ENCODE measurements around the gene SLC35F6. TPM values are rescaled to one million over a fixed set of nuclear protein-coding genes. Genes with fewer than 3 reads are reported as not detected.

SLC35F6 gene
- total RNA-seq, 2 experiments from 2014 or later: 10.4 to 15.0 TPM

GRCh38 chr2:26739514-26739913, 24.6 kb upstream of the SLC35F6 start:
- Histone ChIP-seq H3K9me3 (ENCODE audit: low read length) (no peaks in the 10 kb centered on the region), H3K27ac (ENCODE audit: low read depth, low read length, poor library complexity, severe bottlenecking) (no peak overlapping the region), H3K4me2 (ENCODE audit: low read length) (no peak overlapping the region), H3K79me2 (ENCODE audit: insufficient read depth, low read depth, low read length) (no peaks in the 10 kb centered on the region), H2AFZ (ENCODE audit: low read length) (no peak overlapping the region), H3K9me2 (ENCODE audit: insufficient read depth, low read length) (no peaks in the 10 kb centered on the region), H3K36me3 (ENCODE audit: insufficient read depth, low read length) (no peaks in the 10 kb centered on the region), H3K4me1 (ENCODE audit: insufficient read depth, low read length, poor library complexity, severe bottlenecking) (no peaks in the 10 kb centered on the region), H3K4me3 (ENCODE audit: low read depth, low read length, poor library complexity, severe bottlenecking) (no peak overlapping the region), H4K20me1 (ENCODE audit: insufficient read depth, low read length) (no peaks in the 10 kb centered on the region)
- no peak for DNase-seq (ENCODE audit: low spot score)
- POLR2A ChIA-PET: interaction anchor here (0.5 to 0.9 kb wide), 2 partner anchors 9 to 188 kb away, joined by 3 to 4 read pairs; no protein-coding TSS in a partner anchor
- CTCF ChIA-PET (ENCODE audit: unreplicated experiment): no interaction called here
- no TSS peak for BruUV-seq (replicated peaks)
- TF ChIP-seq EZH2phosphoT487 (IDR thresholded peaks at IDR 0.05; ENCODE audit: borderline replicate concordance, low read depth, low read length) (no peak), CTCF (conservative IDR thresholded peaks at IDR 0.05; ENCODE audit: low read length) (no peak)
- intact Hi-C loops (cut with micrococcal nuclease; ENCODE audit: unreplicated experiment): no loop called here

- Histone ChIP-seq H4K20me1 (ENCODE audit: insufficient read depth, low read length) (no peaks in the 10 kb centered on the region), H3K36me3 (ENCODE audit: insufficient read depth, low read length) (no peaks in the 10 kb centered on the region), H3K4me3 (ENCODE audit: low read depth, low read length, poor library complexity, severe bottlenecking) (no peak overlapping the region), H2AFZ (ENCODE audit: low read length) (no peak overlapping the region), H3K9me3 (ENCODE audit: low read length) (no peaks in the 10 kb centered on the region), H3K27ac (ENCODE audit: low read depth, low read length, poor library complexity, severe bottlenecking) (no peak overlapping the region), H3K4me1 (ENCODE audit: insufficient read depth, low read length, poor library complexity, severe bottlenecking) (no peaks in the 10 kb centered on the region), H3K4me2 (ENCODE audit: low read length) (no peak overlapping the region), H3K79me2 (ENCODE audit: insufficient read depth, low read depth, low read length) (no peaks in the 10 kb centered on the region), H3K9me2 (ENCODE audit: insufficient read depth, low read length) (no peaks in the 10 kb centered on the region)
- BruUV-seq (replicated peaks): no TSS peak
- no peak for DNase-seq (ENCODE audit: low spot score)
- ChIA-PET POLR2A (interaction anchor here (0.9 kb wide), 1 partner anchor 10 kb away, joined by 3 read pairs; no protein-coding TSS in a partner anchor), CTCF (ENCODE audit: unreplicated experiment) (no interaction called here)
- intact Hi-C loops (cut with micrococcal nuclease; ENCODE audit: unreplicated experiment): no loop called here
- TF ChIP-seq CTCF (conservative IDR thresholded peaks at IDR 0.05; ENCODE audit: low read length) (no peak), EZH2phosphoT487 (IDR thresholded peaks at IDR 0.05; ENCODE audit: borderline replicate concordance, low read depth, low read length) (no peak)
Measured at GRCh38 chr2:26740346-26740745, 23.7 kb upstream of the SLC35F6 start.

GRCh38 chr2:26740890-26741302, 23.2 kb upstream of the SLC35F6 start:
- no peaks in the 10 kb centered on the region for H3K9me2 ChIP-seq (ENCODE audit: insufficient read depth, low read length)
- CTCF ChIA-PET (ENCODE audit: unreplicated experiment): no interaction called here
- no peaks in the 10 kb centered on the region for H4K20me1 ChIP-seq (ENCODE audit: insufficient read depth, low read length)
- H3K36me3 ChIP-seq (ENCODE audit: insufficient read depth, low read length): no peaks in the 10 kb centered on the region
- no peaks in the 10 kb centered on the region for H3K9me3 ChIP-seq (ENCODE audit: low read length)
- intact Hi-C loops (cut with micrococcal nuclease; ENCODE audit: unreplicated experiment): no loop called here
- POLR2A ChIA-PET: interaction anchor here (0.6 kb wide), 1 partner anchor 42 kb away, joined by 4 read pairs; no protein-coding TSS in a partner anchor
- DNase-seq (ENCODE audit: low spot score): no peak
- no peak overlapping the region for H3K4me2 ChIP-seq (ENCODE audit: low read length)
- no peak overlapping the region for H2AFZ ChIP-seq (ENCODE audit: low read length)
- no peak overlapping the region for H3K27ac ChIP-seq (ENCODE audit: low read depth, low read length, poor library complexity, severe bottlenecking)
- no peaks in the 10 kb centered on the region for H3K4me1 ChIP-seq (ENCODE audit: insufficient read depth, low read length, poor library complexity, severe bottlenecking)
- H3K79me2 ChIP-seq (ENCODE audit: insufficient read depth, low read depth, low read length): no peaks in the 10 kb centered on the region
- H3K4me3 ChIP-seq (ENCODE audit: low read depth, low read length, poor library complexity, severe bottlenecking): no peak overlapping the region
- TF ChIP-seq CTCF (conservative IDR thresholded peaks at IDR 0.05; ENCODE audit: low read length) (no peak), EZH2phosphoT487 (IDR thresholded peaks at IDR 0.05; ENCODE audit: borderline replicate concordance, low read depth, low read length) (no peak)
- BruUV-seq (replicated peaks): no TSS peak
